Fibroblast of mammary gland (primary cell): ENCODE results near the gene LRP5.
"Not testable (repeated sequence)": the region's sequence is repeated elsewhere in the genome, so short reads cannot be mapped to it uniquely, and the experiment has no call there.

Experiments used
- DNase-seq: peaks from one replicate; pipeline ENCODE4 v3.0.0-alpha.2; 2010; ENCODE audit warnings: low read depth
- H3K4me3 ChIP-seq: 2 replicates; pipeline ENCODE4 v1.5.1; 2011; ENCODE audit warnings: low read depth, mild to moderate bottlenecking, low read length, moderate library complexity; ENCODE audit not compliant: control insufficient read depth
- CTCF ChIP-seq: conservative IDR thresholded peaks from 2 replicates; pipeline ENCODE4 v1.5.1; 2011; ENCODE audit warnings: low read depth, low read length, inconsistent platforms; ENCODE audit not compliant: control insufficient read depth, insufficient read depth

Gene LRP5

GRCh38 chr11:68444566-68444965 lies 132.2 kb downstream of the LRP5 start:
- no peak for TF ChIP-seq CTCF
- H3K4me3 ChIP-seq, result no peak overlapping the region
- DNase-seq, result no peak

- no peak for TF ChIP-seq CTCF
- DNase-seq, result no peak
- H3K4me3 ChIP-seq, result no peak overlapping the region
These were observed 133.2 kb downstream of the LRP5 start for GRCh38 chr11:68445531-68446035.

GRCh38 chr11:68446046-68446725 lies 133.8 kb downstream of the LRP5 start:
- DNase-seq, result no peak
- H3K4me3 ChIP-seq, result no peak overlapping the region
- no peak for TF ChIP-seq CTCF

- TF ChIP-seq CTCF, result peak; percentile 78
- no peak overlapping the region for H3K4me3 ChIP-seq
- DNase-seq, result peak; percentile 66
These were observed 134.8 kb downstream of the LRP5 start for GRCh38 chr11:68447015-68447801.

- not testable (repeated sequence) for H3K4me3 ChIP-seq
These were observed 135.5 kb downstream of the LRP5 start for GRCh38 chr11:68447914-68448313.

GRCh38 chr11:68448604-68449011 lies 136.2 kb downstream of the LRP5 start:
- DNase-seq, result no peak
- H3K4me3 ChIP-seq, result no peak overlapping the region
- no peak for TF ChIP-seq CTCF

More at GRCh38 chr11:68447914-68448313, 135.5 kb downstream of the LRP5 start:
- DNase-seq, result not testable (repeated sequence)

- DNase-seq, result no peak
- no peak overlapping the region for H3K4me3 ChIP-seq
- no peak for TF ChIP-seq CTCF
These were observed 137.6 kb downstream of the LRP5 start for GRCh38 chr11:68449951-68450350.
